ENCODE results near the gene BCL2L13. TPM values are rescaled to one million over a fixed set of nuclear protein-coding genes. Genes with fewer than 3 reads are reported as not detected.
"Not testable (repeated sequence)": the region's sequence is repeated elsewhere in the genome, so short reads cannot be mapped to it uniquely, and the experiment has no call there.

The BCL2L13 gene
- polyA plus RNA-seq, 1 experiment: 64.1 TPM

GRCh38 chr22:17753401-17753989 is 114.9 kb downstream of the BCL2L13 start:
- Histone ChIP-seq H3K27me3 (ENCODE audit: control insufficient read depth, insufficient read depth, low read length) (no peaks in the 10 kb centered on the region), H3K27ac (ENCODE audit: low read depth, low read length) (no peak overlapping the region), H3K4me3 (ENCODE audit: low read depth, low read length) (no peak overlapping the region), H3K9me3 (ENCODE audit: control insufficient read depth, insufficient read depth, low read length) (peaks cover 3% of the 10 kb centered on the region; the same call in 1 of the 2 replicates)
- DNase-seq (ENCODE audit: low read depth, low spot score): no peak
- POLR2A ChIA-PET: interaction anchor here (0.7 kb wide), 1 partner anchor 300 kb away, joined by 6 read pairs; no protein-coding TSS in a partner anchor
- CTCF ChIA-PET: interaction anchor here (1.2 kb wide), 1 partner anchor 32 kb away, joined by 6 read pairs; no protein-coding TSS in a partner anchor
- no peak for TF ChIP-seq CTCF (IDR thresholded peaks at IDR 0.05; ENCODE audit: low read depth, low read length)

GRCh38 chr22:17754233-17754925 is 115.8 kb downstream of the BCL2L13 start:
- ChIA-PET CTCF (interaction anchor here (0.6 kb wide), 1 partner anchor 12 kb away, joined by 3 read pairs; no protein-coding TSS in a partner anchor), POLR2A (no interaction called here)
- Histone ChIP-seq H3K27me3 (ENCODE audit: control insufficient read depth, insufficient read depth, low read length) (no peaks in the 10 kb centered on the region), H3K27ac (ENCODE audit: low read depth, low read length) (no peak overlapping the region), H3K9me3 (ENCODE audit: control insufficient read depth, insufficient read depth, low read length) (peaks cover 3% of the 10 kb centered on the region; the same call in 1 of the 2 replicates), H3K4me3 (ENCODE audit: low read depth, low read length) (no peak overlapping the region)
- no peak for DNase-seq (ENCODE audit: low read depth, low spot score)
- TF ChIP-seq CTCF (IDR thresholded peaks at IDR 0.05; ENCODE audit: low read depth, low read length): 0 out of 2 replicates have a peak, but pooled peaks have one; percentile 5

- Histone ChIP-seq H3K27ac (ENCODE audit: low read depth, low read length) (no peak overlapping the region), H3K27me3 (ENCODE audit: control insufficient read depth, insufficient read depth, low read length) (no peaks in the 10 kb centered on the region), H3K4me3 (ENCODE audit: low read depth, low read length) (no peak overlapping the region), H3K9me3 (ENCODE audit: control insufficient read depth, insufficient read depth, low read length) (no peaks in the 10 kb centered on the region)
- ChIA-PET POLR2A (no interaction called here), CTCF (interaction anchor here (0.6 kb wide), 1 partner anchor 19 kb away, joined by 4 read pairs; no protein-coding TSS in a partner anchor)
- no peak for DNase-seq (ENCODE audit: low read depth, low spot score)
- no peak for TF ChIP-seq CTCF (IDR thresholded peaks at IDR 0.05; ENCODE audit: low read depth, low read length)
Observed at GRCh38 chr22:17761138-17761488, 122.6 kb downstream of the BCL2L13 start.

GRCh38 chr22:17763442-17763841 is 124.9 kb downstream of the BCL2L13 start:
- H3K27ac ChIP-seq (ENCODE audit: low read depth, low read length); H3K27me3 ChIP-seq (ENCODE audit: control insufficient read depth, insufficient read depth, low read length); DNase-seq (ENCODE audit: low read depth, low spot score); POLR2A ChIA-PET; H3K4me3 ChIP-seq (ENCODE audit: low read depth, low read length); H3K9me3 ChIP-seq (ENCODE audit: control insufficient read depth, insufficient read depth, low read length): not testable (repeated sequence)
- CTCF ChIA-PET: interaction anchor here (0.6 to 1.2 kb wide), 2 partner anchors 22 to 131 kb away, joined by 3 to 4 read pairs; no protein-coding TSS in a partner anchor

- ChIA-PET POLR2A (no interaction called here), CTCF (interaction anchor here (1.2 to 2.2 kb wide), 2 partner anchors 21 to 23 kb away, joined by 3 to 9 read pairs; no protein-coding TSS in a partner anchor)
- TF ChIP-seq CTCF (IDR thresholded peaks at IDR 0.05; ENCODE audit: low read depth, low read length): no peak
- Histone ChIP-seq H3K27me3 (ENCODE audit: control insufficient read depth, insufficient read depth, low read length) (no peaks in the 10 kb centered on the region), H3K27ac (ENCODE audit: low read depth, low read length) (no peak overlapping the region), H3K4me3 (ENCODE audit: low read depth, low read length) (no peak overlapping the region), H3K9me3 (ENCODE audit: control insufficient read depth, insufficient read depth, low read length) (no peaks in the 10 kb centered on the region)
- DNase-seq (ENCODE audit: low read depth, low spot score): no peak
Observed at GRCh38 chr22:17764036-17764435, 125.5 kb downstream of the BCL2L13 start.

GRCh38 chr22:17764852-17765251 is 126.3 kb downstream of the BCL2L13 start:
- H3K27ac ChIP-seq (ENCODE audit: low read depth, low read length); DNase-seq (ENCODE audit: low read depth, low spot score); H3K9me3 ChIP-seq (ENCODE audit: control insufficient read depth, insufficient read depth, low read length); H3K27me3 ChIP-seq (ENCODE audit: control insufficient read depth, insufficient read depth, low read length); H3K4me3 ChIP-seq (ENCODE audit: low read depth, low read length); POLR2A ChIA-PET: not testable (repeated sequence)
- CTCF ChIA-PET: interaction anchor here (0.7 to 2.2 kb wide), 2 partner anchors 17 to 22 kb away, joined by 3 to 9 read pairs; no protein-coding TSS in a partner anchor

Data from AG04450 (cell line).